Measurements from ENCODE around the gene ZSCAN21. TPM values are rescaled to one million over a fixed set of nuclear protein-coding genes. Genes with fewer than 3 reads are reported as not detected.

Gene ZSCAN21
- total RNA-seq, 2 experiments from 2014 or later, result 2.0 to 2.7 TPM

- Histone ChIP-seq H3K27me3 (ENCODE audit: control insufficient read depth in 1 of 2, insufficient read depth in 2 of 2, low read length in 2 of 2) (no peaks in the 10 kb centered on the region), H3K36me3 (ENCODE audit: insufficient read depth, low read length) (peaks cover 69% of the 10 kb centered on the region), H3K4me1 (ENCODE audit: insufficient read depth, low read length) (no peaks in the 10 kb centered on the region), H3K27ac (ENCODE audit: low read depth in 1 of 2, low read length in 2 of 2) (no peak overlapping the region), H3K9me3 (ENCODE audit: control insufficient read depth in 1 of 2, insufficient read depth in 1 of 2, low read length in 2 of 2) (no peaks in the 10 kb centered on the region), H3K4me3 (ENCODE audit: low read length) (no peak overlapping the region)
- ChIA-PET POLR2A (interaction anchor here (1.7 kb wide), 1 partner anchor 8 kb away, joined by 3 read pairs; the partner anchor contains the start of gene AP4M1), CTCF (no interaction called here)
- no peaks in the 10 kb centered on the region for H3K9me3 Mint-ChIP-seq
- no peaks in the 10 kb centered on the region for H3K4me1 Mint-ChIP-seq (ENCODE audit: low read depth)
- TF ChIP-seq, protein P1, sequence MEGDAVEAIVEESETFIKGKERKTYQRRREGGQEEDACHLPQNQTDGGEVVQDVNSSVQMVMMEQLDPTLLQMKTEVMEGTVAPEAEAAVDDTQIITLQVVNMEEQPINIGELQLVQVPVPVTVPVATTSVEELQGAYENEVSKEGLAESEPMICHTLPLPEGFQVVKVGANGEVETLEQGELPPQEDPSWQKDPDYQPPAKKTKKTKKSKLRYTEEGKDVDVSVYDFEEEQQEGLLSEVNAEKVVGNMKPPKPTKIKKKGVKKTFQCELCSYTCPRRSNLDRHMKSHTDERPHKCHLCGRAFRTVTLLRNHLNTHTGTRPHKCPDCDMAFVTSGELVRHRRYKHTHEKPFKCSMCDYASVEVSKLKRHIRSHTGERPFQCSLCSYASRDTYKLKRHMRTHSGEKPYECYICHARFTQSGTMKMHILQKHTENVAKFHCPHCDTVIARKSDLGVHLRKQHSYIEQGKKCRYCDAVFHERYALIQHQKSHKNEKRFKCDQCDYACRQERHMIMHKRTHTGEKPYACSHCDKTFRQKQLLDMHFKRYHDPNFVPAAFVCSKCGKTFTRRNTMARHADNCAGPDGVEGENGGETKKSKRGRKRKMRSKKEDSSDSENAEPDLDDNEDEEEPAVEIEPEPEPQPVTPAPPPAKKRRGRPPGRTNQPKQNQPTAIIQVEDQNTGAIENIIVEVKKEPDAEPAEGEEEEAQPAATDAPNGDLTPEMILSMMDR (IDR thresholded peaks at IDR 0.05), result no peak
- H3K36me3 Mint-ChIP-seq (ENCODE audit: low read depth), result peaks cover 79% of the 10 kb centered on the region
- DNase-seq, result no peak
- no peak overlapping the region for H3K4me3 Mint-ChIP-seq
- H3K27ac Mint-ChIP-seq, result peak overlapping the region; percentile 14
- intact Hi-C loops (cut with DNase I, micrococcal nuclease), result no loop called here
- no peak for ATAC-seq (ENCODE audit: poor library complexity)
- H3K27me3 Mint-ChIP-seq, result no peaks in the 10 kb centered on the region
Observed at GRCh38 chr7:100109521-100110163, 60.1 kb downstream of the ZSCAN21 start.

GRCh38 chr7:100111156-100111555 lies 61.6 kb downstream of the ZSCAN21 start:
- Histone ChIP-seq H3K4me3 (ENCODE audit: low read length) (no peak overlapping the region), H3K27ac (ENCODE audit: low read depth in 1 of 2, low read length in 2 of 2) (no peak overlapping the region), H3K9me3 (ENCODE audit: control insufficient read depth in 1 of 2, insufficient read depth in 1 of 2, low read length in 2 of 2) (no peaks in the 10 kb centered on the region), H3K27me3 (ENCODE audit: control insufficient read depth in 1 of 2, insufficient read depth in 2 of 2, low read length in 2 of 2) (no peaks in the 10 kb centered on the region), H3K4me1 (ENCODE audit: insufficient read depth, low read length) (no peaks in the 10 kb centered on the region), H3K36me3 (ENCODE audit: insufficient read depth, low read length) (peaks cover 66% of the 10 kb centered on the region)
- ATAC-seq (ENCODE audit: poor library complexity) (no peak), DNase-seq (no peak)
- CTCF ChIA-PET, result interaction anchor here (0.9 kb wide), 1 partner anchor 9 kb away, joined by 3 read pairs; no protein-coding TSS in a partner anchor
- TF ChIP-seq, protein P1 (IDR thresholded peaks at IDR 0.05), result no peak
- peaks cover 70% of the 10 kb centered on the region for H3K36me3 Mint-ChIP-seq (ENCODE audit: low read depth)
- POLR2A ChIA-PET, result interaction anchor here (1.7 kb wide), 1 partner anchor 9 kb away, joined by 3 read pairs; the partner anchor contains the start of gene AP4M1
- H3K4me1 Mint-ChIP-seq (ENCODE audit: low read depth), result no peaks in the 10 kb centered on the region
- no peaks in the 10 kb centered on the region for H3K9me3 Mint-ChIP-seq
- H3K27ac Mint-ChIP-seq, result no peak overlapping the region
- intact Hi-C loops (cut with DNase I, micrococcal nuclease), result no loop called here
- H3K27me3 Mint-ChIP-seq, result no peaks in the 10 kb centered on the region
- H3K4me3 Mint-ChIP-seq, result no peak overlapping the region

- Mint-ChIP-seq H3K27ac (no peak overlapping the region), H3K9me3 (no peaks in the 10 kb centered on the region), H3K36me3 (ENCODE audit: low read depth) (peaks cover 72% of the 10 kb centered on the region), H3K4me3 (no peak overlapping the region), H3K27me3 (no peaks in the 10 kb centered on the region), H3K4me1 (ENCODE audit: low read depth) (no peaks in the 10 kb centered on the region)
- no peaks in the 10 kb centered on the region for H3K4me1 ChIP-seq (ENCODE audit: insufficient read depth, low read length)
- H3K9me3 ChIP-seq (ENCODE audit: control insufficient read depth in 1 of 2, insufficient read depth in 1 of 2, low read length in 2 of 2), result no peaks in the 10 kb centered on the region
- CTCF ChIA-PET, result interaction anchor here (0.9 kb wide), 1 partner anchor 8 kb away, joined by 3 read pairs; no protein-coding TSS in a partner anchor
- DNase-seq, result no peak
- H3K36me3 ChIP-seq (ENCODE audit: insufficient read depth, low read length), result peaks cover 63% of the 10 kb centered on the region
- TF ChIP-seq, protein P1 (IDR thresholded peaks at IDR 0.05), result no peak
- intact Hi-C loops (cut with DNase I, micrococcal nuclease), result no loop called here
- no peaks in the 10 kb centered on the region for H3K27me3 ChIP-seq (ENCODE audit: control insufficient read depth in 1 of 2, insufficient read depth in 2 of 2, low read length in 2 of 2)
- H3K27ac ChIP-seq (ENCODE audit: low read depth in 1 of 2, low read length in 2 of 2), result no peak overlapping the region
- no peak for ATAC-seq (ENCODE audit: poor library complexity)
- POLR2A ChIA-PET, result no interaction called here
- no peak overlapping the region for H3K4me3 ChIP-seq (ENCODE audit: low read length)
Observed at GRCh38 chr7:100111914-100112313, 62.3 kb downstream of the ZSCAN21 start.

Small RNA genes lying within 50 kb of the gene (microRNA-seq; reads per million reads assigned to microRNA genes)
- gene MIR106B (ENCODE audit: borderline microRNAs expressed, borderline replicate concordance) (4,594 reads per million, percentile 94 among the genes with 10 or more reads in this experiment), gene MIR25 (ENCODE audit: borderline microRNAs expressed, borderline replicate concordance) (745 reads per million, percentile 83 among the genes with 10 or more reads in this experiment), gene MIR93 (ENCODE audit: borderline microRNAs expressed, borderline replicate concordance) (2,197 reads per million, percentile 91 among the genes with 10 or more reads in this experiment)

Other genes with a start within 250 kb of the ZSCAN21 start
- not detected for gene CYP3A43, start 221.8 kb upstream of the ZSCAN21 start, total RNA-seq
- not detected for gene OR2AE1, start 172.7 kb upstream of the ZSCAN21 start, total RNA-seq
- gene TRIM4, start 130.2 kb upstream of the ZSCAN21 start, total RNA-seq, result 10 to 100 TPM; 22.8 to 23.1 TPM
- under 1 TPM; 0.25 to 0.36 TPM for gene GJC3, start 120.2 kb upstream of the ZSCAN21 start, total RNA-seq
- not detected for gene AZGP1, start 73.7 kb upstream of the ZSCAN21 start, total RNA-seq
- gene ZKSCAN1, start 34.2 kb upstream of the ZSCAN21 start, total RNA-seq, result 10 to 100 TPM; 42.3 to 45.0 TPM
- gene ZNF3, start 31.9 kb downstream of the ZSCAN21 start, total RNA-seq, result 10 to 100 TPM; 38.3 to 40.3 TPM
- gene COPS6, start 39.2 kb downstream of the ZSCAN21 start, total RNA-seq, result 10 to 100 TPM; 79.0 to 83.9 TPM
- 10 to 100 TPM; 54.5 to 56.0 TPM for gene MCM7, start 51.6 kb downstream of the ZSCAN21 start, total RNA-seq
- gene AP4M1, start 51.9 kb downstream of the ZSCAN21 start, total RNA-seq, result 1 to 10 TPM; 2.8 to 4.0 TPM
- 10 to 100 TPM; 34.8 to 37.4 TPM for gene TAF6, start 69.6 kb downstream of the ZSCAN21 start, total RNA-seq
- 10 to 100 TPM; 22.5 to 25.6 TPM for gene CNPY4, start 69.9 kb downstream of the ZSCAN21 start, total RNA-seq
- gene MBLAC1, start 77.2 kb downstream of the ZSCAN21 start, total RNA-seq, result 1 to 10 TPM; 3.7 to 4.4 TPM
- 100 to 1,000 TPM; 107 to 125 TPM for gene LAMTOR4, start 99.1 kb downstream of the ZSCAN21 start, total RNA-seq
- gene TRAPPC14, start 108.9 kb downstream of the ZSCAN21 start, total RNA-seq, result 10 to 100 TPM; 37.9 to 42.6 TPM
- 10 to 100 TPM; 12.7 to 13.2 TPM for gene GAL3ST4, start 118.8 kb downstream of the ZSCAN21 start, total RNA-seq
- 10 to 100 TPM; 16.4 to 18.7 TPM for gene GPC2, start 127.6 kb downstream of the ZSCAN21 start, total RNA-seq
- 1 to 10 TPM; 4.0 to 5.5 TPM for gene STAG3, start 128.1 kb downstream of the ZSCAN21 start, total RNA-seq
- gene PVRIG, start 170.2 kb downstream of the ZSCAN21 start, total RNA-seq, result 10 to 100 TPM; 30.1 to 33.2 TPM

Measured in CD4-positive, alpha-beta T cell (primary cell).